ENCODE measurements around the gene RASGRP3. TPM values are rescaled to one million over a fixed set of nuclear protein-coding genes. Genes with fewer than 3 reads are reported as not detected.

Gene RASGRP3
- polyA plus RNA-seq, 2 of the 4 experiments (the other 2 are of a cell fraction): 1.5 to 1.7 TPM

- H3K27ac ChIP-seq: no peak overlapping the region
- 13% methylated on average over 1 of the region's 1 CpG for WGBS (ENCODE audit: missing lambda C conversion rate)
- H3K9me3 ChIP-seq: peaks cover 4% of the 10 kb centered on the region; the same call in 1 of the 3 replicates
- no peak for ATAC-seq
- no peak overlapping the region for H3K4me3 ChIP-seq
- H3K4me2 ChIP-seq: no peak overlapping the region
- no peak for DNase-seq (ENCODE audit: low read depth in 1 of 2, low spot score in 1 of 2)
- FAIRE-seq: peak; percentile 23
- ChIA-PET CTCF (interaction anchor here (0.6 to 1.1 kb wide), 2 partner anchors 10 to 673 kb away, joined by 3 to 6 read pairs; no protein-coding TSS in a partner anchor), POLR2A (no interaction called here)
- no peak for TF ChIP-seq BHLHE40 (IDR thresholded peaks at IDR 0.05; ENCODE audit: low read depth, low read length)
- no peak for TF ChIP-seq PHF8 (IDR thresholded peaks at IDR 0.05; ENCODE audit: borderline replicate concordance, low read depth)
- no peak for TF ChIP-seq ESRRA (IDR thresholded peaks at IDR 0.05; ENCODE audit: borderline replicate concordance, low read length)
- TF ChIP-seq ZNF302 (CRISPR knock-in tag; IDR thresholded peaks at IDR 0.05): no peak
- TF ChIP-seq FOSB (CRISPR knock-in tag; IDR thresholded peaks at IDR 0.05): no peak
- TF ChIP-seq HEYL (CRISPR knock-in tag; IDR thresholded peaks at IDR 0.05): no peak
- no peak for TF ChIP-seq ZC3H11A (IDR thresholded peaks at IDR 0.05)
- no peak for TF ChIP-seq NPAS2 (CRISPR knock-in tag; IDR thresholded peaks at IDR 0.05; ENCODE audit: borderline replicate concordance)
- no peak for TF ChIP-seq HMGXB4 (CRISPR knock-in tag; IDR thresholded peaks at IDR 0.05; ENCODE audit: borderline replicate concordance)
- TF ChIP-seq EHF (CRISPR knock-in tag; IDR thresholded peaks at IDR 0.05): no peak
- H3K4me1 ChIP-seq: 0 out of 3 replicates have a peak, but pooled peaks cover 3% of the 10 kb centered on the region
Measured at GRCh38 chr2:33451825-33452224, 24.6 kb upstream of the RASGRP3 start.

DNA sequence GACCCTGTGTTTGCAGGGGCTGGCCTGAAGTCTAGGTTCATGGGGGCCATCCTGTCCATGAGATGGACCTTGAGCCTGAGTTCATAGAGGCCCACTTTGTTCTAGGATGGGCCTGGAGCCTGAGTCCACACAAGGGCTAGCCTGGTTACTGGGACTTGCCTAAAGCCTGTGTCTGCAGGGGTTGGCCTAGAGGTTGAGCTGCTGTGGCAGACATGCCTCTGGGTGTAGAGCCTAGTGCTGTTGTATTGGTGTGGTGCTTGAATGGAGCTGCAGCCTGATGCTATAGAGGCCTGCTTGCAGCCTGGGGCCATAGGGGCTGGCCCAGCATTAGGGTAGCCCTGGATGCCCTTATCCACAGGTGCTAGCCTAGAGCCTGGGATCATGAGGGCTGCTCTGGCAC is 23.9 kb upstream of the RASGRP3 start:
- Histone ChIP-seq H3K27ac (no peak overlapping the region), H3K4me2 (no peak overlapping the region), H3K4me1 (0 out of 3 replicates have a peak, but pooled peaks cover 3% of the 10 kb centered on the region), H3K9me3 (peaks cover 4% of the 10 kb centered on the region; the same call in 1 of the 3 replicates), H3K4me3 (no peak overlapping the region)
- TF ChIP-seq ZNF302 (CRISPR knock-in tag; IDR thresholded peaks at IDR 0.05) (no peak), EHF (CRISPR knock-in tag; IDR thresholded peaks at IDR 0.05) (no peak), MYC (IDR thresholded peaks at IDR 0.05; ENCODE audit: borderline replicate concordance, low read length) (no peak), ZFP36 (IDR thresholded peaks at IDR 0.05; ENCODE audit: borderline replicate concordance, partially characterized antibody) (no peak), ZSCAN20 (CRISPR knock-in tag; IDR thresholded peaks at IDR 0.05) (no peak), PHF8 (IDR thresholded peaks at IDR 0.05; ENCODE audit: borderline replicate concordance, low read depth) (no peak)
- DNase-seq (ENCODE audit: low read depth in 1 of 2, low spot score in 1 of 2): no peak
- no peak for FAIRE-seq
- ChIA-PET CTCF (interaction anchor here (1.1 kb wide), 1 partner anchor 11 kb away, joined by 6 read pairs; no protein-coding TSS in a partner anchor), POLR2A (no interaction called here)
- ATAC-seq: no peak

DNA sequence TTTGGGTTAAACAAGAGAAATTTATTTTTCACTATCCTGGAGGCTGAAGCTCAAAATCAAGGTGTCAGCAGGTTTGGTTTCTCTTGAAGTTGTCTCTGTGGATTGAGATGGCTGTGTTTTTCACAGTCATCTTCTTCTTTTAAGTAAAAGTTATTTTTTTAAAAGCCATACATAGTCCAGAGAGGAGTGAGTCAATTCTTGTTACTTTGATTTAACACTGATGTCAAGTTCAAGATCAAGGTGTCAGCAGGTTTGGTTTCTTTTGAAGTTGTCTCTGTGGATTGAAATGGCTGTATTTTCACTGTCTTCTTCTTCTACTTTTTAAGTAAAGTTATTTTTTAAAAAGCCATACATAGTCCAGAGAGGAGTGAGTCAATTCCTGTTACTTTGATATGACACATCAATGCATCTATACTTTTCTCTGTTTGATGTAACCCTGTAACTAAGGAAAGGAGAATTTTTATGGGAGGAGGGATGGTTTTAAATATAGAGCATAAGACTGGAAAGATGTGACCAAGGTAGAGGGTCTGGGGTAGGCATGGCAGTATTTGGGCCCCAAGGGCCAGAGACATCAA is 22.5 kb upstream of the RASGRP3 start:
- no peak overlapping the region for H3K4me3 ChIP-seq
- CTCF ChIA-PET: no interaction called here
- DNase-seq (ENCODE audit: low read depth in 1 of 2, low spot score in 1 of 2) (no peak), FAIRE-seq (no peak), ATAC-seq (no peak)
- TF ChIP-seq ZSCAN20 (CRISPR knock-in tag; IDR thresholded peaks at IDR 0.05): no peak
- no peak for TF ChIP-seq FOSB (CRISPR knock-in tag; IDR thresholded peaks at IDR 0.05)
- TF ChIP-seq CTCF (IDR thresholded peaks at IDR 0.05): no peak
- no peak for TF ChIP-seq ELK1 (IDR thresholded peaks at IDR 0.05; ENCODE audit: low read depth, low read length)
- TF ChIP-seq RCOR1 (IDR thresholded peaks at IDR 0.05; ENCODE audit: low read depth, low read length): no peak
- TF ChIP-seq JUNB (IDR thresholded peaks at IDR 0.05): no peak
- no peak for TF ChIP-seq FOXS1 (CRISPR knock-in tag; IDR thresholded peaks at IDR 0.05)
- no peak for TF ChIP-seq HOXB13 (CRISPR knock-in tag; IDR thresholded peaks at IDR 0.05; ENCODE audit: low read depth)
- no peak for TF ChIP-seq HOXA7 (CRISPR knock-in tag; IDR thresholded peaks at IDR 0.05)
- TF ChIP-seq CHD4 (IDR thresholded peaks at IDR 0.05; ENCODE audit: borderline replicate concordance): no peak
- TF ChIP-seq BHLHE40 (IDR thresholded peaks at IDR 0.05; ENCODE audit: low read depth, low read length): no peak
- TF ChIP-seq, protein P1, sequence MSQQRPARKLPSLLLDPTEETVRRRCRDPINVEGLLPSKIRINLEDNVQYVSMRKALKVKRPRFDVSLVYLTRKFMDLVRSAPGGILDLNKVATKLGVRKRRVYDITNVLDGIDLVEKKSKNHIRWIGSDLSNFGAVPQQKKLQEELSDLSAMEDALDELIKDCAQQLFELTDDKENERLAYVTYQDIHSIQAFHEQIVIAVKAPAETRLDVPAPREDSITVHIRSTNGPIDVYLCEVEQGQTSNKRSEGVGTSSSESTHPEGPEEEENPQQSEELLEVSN (IDR thresholded peaks at IDR 0.05; ENCODE audit: borderline replicate concordance, low read depth): no peak
- TF ChIP-seq NPAS2 (CRISPR knock-in tag; IDR thresholded peaks at IDR 0.05; ENCODE audit: borderline replicate concordance): no peak
- no peak for TF ChIP-seq TP53 (CRISPR knock-in tag; IDR thresholded peaks at IDR 0.05)
- TF ChIP-seq, protein P2, sequence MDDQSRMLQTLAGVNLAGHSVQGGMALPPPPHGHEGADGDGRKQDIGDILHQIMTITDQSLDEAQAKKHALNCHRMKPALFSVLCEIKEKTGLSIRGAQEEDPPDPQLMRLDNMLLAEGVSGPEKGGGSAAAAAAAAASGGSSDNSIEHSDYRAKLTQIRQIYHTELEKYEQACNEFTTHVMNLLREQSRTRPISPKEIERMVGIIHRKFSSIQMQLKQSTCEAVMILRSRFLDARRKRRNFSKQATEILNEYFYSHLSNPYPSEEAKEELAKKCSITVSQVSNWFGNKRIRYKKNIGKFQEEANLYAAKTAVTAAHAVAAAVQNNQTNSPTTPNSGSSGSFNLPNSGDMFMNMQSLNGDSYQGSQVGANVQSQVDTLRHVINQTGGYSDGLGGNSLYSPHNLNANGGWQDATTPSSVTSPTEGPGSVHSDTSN (IDR thresholded peaks at IDR 0.05): no peak
- POLR2A ChIA-PET: no interaction called here
- H3K27ac ChIP-seq: no peak overlapping the region
- peaks cover 4% of the 10 kb centered on the region; the same call in 1 of the 3 replicates for H3K9me3 ChIP-seq
- H3K4me2 ChIP-seq: no peak overlapping the region
- 0 out of 3 replicates have a peak, but pooled peaks cover 3% of the 10 kb centered on the region for H3K4me1 ChIP-seq
